HG02623 (cell line): ENCODE measurements around the gene CFAP97D1.

Experiments used
- ATAC-seq: cut with Tn5 transposase; IDR thresholded peaks from one replicate; pipeline ENCODE4 v1.9.1; 2021; ENCODE audit warnings: moderate library complexity; ENCODE audit not compliant: unreplicated experiment

The CFAP97D1 gene

GRCh38 chr17:43780135-43780534, at the start of gene CFAP97D1:
Gene CFAP97D1 (plus strand): TSS chr17:43780435. CDS start chr17:43780463, 28 bp downstream.
- ATAC-seq: no peak

GRCh38 chr17:43732958-43733357, 47.3 kb upstream of the CFAP97D1 start:
- no peak for ATAC-seq

GRCh38 chr17:43733956-43734355, 46.3 kb upstream of the CFAP97D1 start:
- no peak for ATAC-seq

GRCh38 chr17:43734376-43734775, 45.9 kb upstream of the CFAP97D1 start:
- ATAC-seq: no peak

- no peak for ATAC-seq
Measured at GRCh38 chr17:43736389-43736788, 43.8 kb upstream of the CFAP97D1 start.

GRCh38 chr17:43737722-43738121, 42.5 kb upstream of the CFAP97D1 start:
- no peak for ATAC-seq

GRCh38 chr17:43740541-43740940, 39.7 kb upstream of the CFAP97D1 start:
- no peak for ATAC-seq

- no peak for ATAC-seq
Measured at GRCh38 chr17:43741636-43742035, 38.6 kb upstream of the CFAP97D1 start.

GRCh38 chr17:43745541-43745940, 34.7 kb upstream of the CFAP97D1 start:
- ATAC-seq: no peak

- no peak for ATAC-seq
Measured at GRCh38 chr17:43750153-43750552, 30.1 kb upstream of the CFAP97D1 start.

- ATAC-seq: no peak
Measured at GRCh38 chr17:43753493-43754129, 26.6 kb upstream of the CFAP97D1 start.

GRCh38 chr17:43754947-43755346, 25.3 kb upstream of the CFAP97D1 start:
- ATAC-seq: no peak

GRCh38 chr17:43755389-43755875, 24.8 kb upstream of the CFAP97D1 start:
- ATAC-seq: no peak

- ATAC-seq: no peak
Measured at GRCh38 chr17:43756201-43756600, 24.0 kb upstream of the CFAP97D1 start.

GRCh38 chr17:43757171-43757660, 23.0 kb upstream of the CFAP97D1 start:
- ATAC-seq: no peak

- no peak for ATAC-seq
Measured at GRCh38 chr17:43758086-43758485, 22.1 kb upstream of the CFAP97D1 start.

- no peak for ATAC-seq
Measured at GRCh38 chr17:43758497-43759174, 21.6 kb upstream of the CFAP97D1 start, which contains the start of gene SOST. Gene SOST (minus strand): TSS chr17:43758791. CDS start chr17:43758741, 50 bp downstream.

- no peak for ATAC-seq
Measured at GRCh38 chr17:43759836-43760235, 20.4 kb upstream of the CFAP97D1 start.

GRCh38 chr17:43760254-43760852, 19.9 kb upstream of the CFAP97D1 start:
- no peak for ATAC-seq

- no peak for ATAC-seq
Measured at GRCh38 chr17:43766413-43767052, 13.7 kb upstream of the CFAP97D1 start.

GRCh38 chr17:43767053-43767712, 13.1 kb upstream of the CFAP97D1 start:
- no peak for ATAC-seq
